Measurements from ENCODE around the gene AATK.
A peak's percentile ranks its signal among the peaks of the same experiment; 100 is the strongest.

The AATK gene

GRCh38 chr17:81197409-81197795 lies 31.4 kb upstream of the AATK start:
- no peak for DNase-seq (ENCODE audit: low read depth)
- no peak for TF ChIP-seq CTCF (IDR thresholded peaks at IDR 0.05; ENCODE audit: insufficient read depth, low read depth, low read length, missing control alignments)
- H3K4me3 ChIP-seq (ENCODE audit: low read length) = no peak overlapping the region

GRCh38 chr17:81196505-81197408 lies 30.7 kb upstream of the AATK start:
- no peak overlapping the region for H3K4me3 ChIP-seq (ENCODE audit: low read length)

GRCh38 chr17:81195941-81196495 lies 30.0 kb upstream of the AATK start:
- H3K4me3 ChIP-seq (ENCODE audit: low read length) = no peak overlapping the region
- no peak for TF ChIP-seq CTCF (IDR thresholded peaks at IDR 0.05; ENCODE audit: insufficient read depth, low read depth, low read length, missing control alignments)
- no peak for DNase-seq (ENCODE audit: low read depth)

More at GRCh38 chr17:81196505-81197408, 30.7 kb upstream of the AATK start:
- no peak for TF ChIP-seq CTCF (IDR thresholded peaks at IDR 0.05; ENCODE audit: insufficient read depth, low read depth, low read length, missing control alignments)
- no peak for DNase-seq (ENCODE audit: low read depth)

- no peak for TF ChIP-seq CTCF (IDR thresholded peaks at IDR 0.05; ENCODE audit: insufficient read depth, low read depth, low read length, missing control alignments)
- DNase-seq (ENCODE audit: low read depth) = peak; percentile 7
- no peak overlapping the region for H3K4me3 ChIP-seq (ENCODE audit: low read length)
Measured at GRCh38 chr17:81194941-81195901, 29.2 kb upstream of the AATK start.

GRCh38 chr17:81194225-81194760 lies 28.3 kb upstream of the AATK start:
- no peak for TF ChIP-seq CTCF (IDR thresholded peaks at IDR 0.05; ENCODE audit: insufficient read depth, low read depth, low read length, missing control alignments)
- H3K4me3 ChIP-seq (ENCODE audit: low read length) = no peak overlapping the region
- DNase-seq (ENCODE audit: low read depth) = no peak

GRCh38 chr17:81193470-81194224 lies 27.6 kb upstream of the AATK start:
- no peak overlapping the region for H3K4me3 ChIP-seq (ENCODE audit: low read length)
- no peak for DNase-seq (ENCODE audit: low read depth)
- TF ChIP-seq CTCF (IDR thresholded peaks at IDR 0.05; ENCODE audit: insufficient read depth, low read depth, low read length, missing control alignments) = no peak
